Upper lobe of right lung (tissue), 1 donor: Measurements from ENCODE around the gene MYO1E. TPM values are rescaled to one million over a fixed set of nuclear protein-coding genes. Genes with fewer than 3 reads are reported as not detected.
A peak's percentile ranks its signal among the peaks of the same experiment; 100 is the strongest.
"Not testable (repeated sequence)": the region's sequence is repeated elsewhere in the genome, so short reads cannot be mapped to it uniquely, and the experiment has no call there.

ENCODE experiments used
- ATAC-seq: fragments of 200-7000 bp; cut with Tn5 transposase; one replicate; pipeline ENCODE4 v1.9.1; 2020; ENCODE audit warnings: mild to moderate bottlenecking, moderate library complexity
- DNase-seq: peaks from one replicate; pipeline ENCODE4 v3.0.0-alpha.2; 2020
- H3K27ac ChIP-seq: fragments of 200-600 bp; one replicate; pipeline ENCODE4 v1.8.0; 2022
- H3K27me3 ChIP-seq: fragments of 200-600 bp; one replicate; pipeline ENCODE4 v1.8.0; 2022; ENCODE audit warnings: mild to moderate bottlenecking
- H3K36me3 ChIP-seq: fragments of 200-600 bp; one replicate; pipeline ENCODE4 v1.8.0; 2022
- H3K4me1 ChIP-seq: fragments of 200-600 bp; one replicate; pipeline ENCODE4 v1.8.0; 2022
- H3K4me3 ChIP-seq: fragments of 200-600 bp; one replicate; pipeline ENCODE4 v1.8.0; 2022; ENCODE audit warnings: mild to moderate bottlenecking
- H3K9me3 ChIP-seq: fragments of 200-600 bp; one replicate; pipeline ENCODE4 v1.8.0; 2022
- CTCF ChIP-seq: fragments of 200-600 bp; IDR thresholded peaks from one replicate; pipeline ENCODE4 v1.8.0; 2022; ENCODE audit warnings: antibody characterized with exemption
- intact Hi-C: fragments of 100-400 bp; cut with DNase I; formaldehyde crosslinking; loops from one replicate; pipeline ENCODE4 v1.11.0; 2022
- total RNA-seq: library from RNA; stranded (reverse); fragmentation: NEBNext Ultra II Directional; extraction: Animal tissue kit (Norgen Biotek cat#: 25700); gene quantifications from one replicate; pipeline ENCODE4 v1.2.1, GENCODE V29; 2021
- donor health status: DM: no; HTN: yes; CAD: no; lungs with severe emphysema.

Gene MYO1E
- total RNA-seq, 1 donor from 2014 or later: 98.4 TPM

- intact Hi-C loops: no loop called here
- TF ChIP-seq CTCF: no peak
- Histone ChIP-seq H3K9me3 (no peaks in the 10 kb centered on the region), H3K4me1 (peaks cover 10% of the 10 kb centered on the region), H3K36me3 (no peaks in the 10 kb centered on the region), H3K4me3 (no peak overlapping the region), H3K27me3 (no peaks in the 10 kb centered on the region), H3K27ac (no peak overlapping the region)
- no peak for DNase-seq
- ATAC-seq: no peak
Observed at GRCh38 chr15:59396679-59397078, 24.0 kb upstream of the MYO1E start.

GRCh38 chr15:59396211-59396610 is 23.5 kb upstream of the MYO1E start:
- Histone ChIP-seq H3K9me3 (no peaks in the 10 kb centered on the region), H3K27ac (no peak overlapping the region), H3K4me1 (peaks cover 7% of the 10 kb centered on the region), H3K4me3 (no peak overlapping the region), H3K36me3 (no peaks in the 10 kb centered on the region), H3K27me3 (no peaks in the 10 kb centered on the region)
- DNase-seq (no peak), ATAC-seq (no peak)
- intact Hi-C loops: no loop called here
- no peak for TF ChIP-seq CTCF

DNA sequence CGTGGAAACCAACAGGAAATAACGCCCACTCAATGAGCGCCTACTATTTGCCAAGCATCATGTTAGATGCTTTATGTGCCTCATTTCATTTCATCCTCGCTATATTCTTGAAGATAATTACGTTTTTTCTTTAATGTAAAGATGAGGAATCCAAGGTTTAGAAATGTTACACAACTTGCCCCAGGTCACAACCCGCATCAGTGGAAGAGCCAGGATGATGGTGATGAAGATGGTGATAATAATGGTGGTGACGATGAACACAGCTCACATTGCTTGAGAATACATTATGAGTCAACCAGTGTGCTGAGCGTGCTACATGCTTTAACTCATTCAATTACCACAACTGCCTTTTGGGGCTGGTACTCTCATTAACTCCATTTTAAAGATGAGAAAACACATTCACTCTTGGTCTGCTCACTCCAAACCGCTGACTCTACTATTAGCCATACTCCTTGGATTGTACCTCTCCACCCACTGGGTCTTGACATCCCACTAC is 21.5 kb upstream of the MYO1E start:
- no peak for TF ChIP-seq CTCF
- Histone ChIP-seq H3K4me1 (peaks cover 6% of the 10 kb centered on the region), H3K27ac (no peak overlapping the region), H3K36me3 (no peaks in the 10 kb centered on the region), H3K9me3 (no peaks in the 10 kb centered on the region), H3K4me3 (no peak overlapping the region), H3K27me3 (no peaks in the 10 kb centered on the region)
- no peak for ATAC-seq
- no peak for DNase-seq
- intact Hi-C loops: no loop called here

GRCh38 chr15:59392299-59392698 is 19.6 kb upstream of the MYO1E start:
- no peaks in the 10 kb centered on the region for H3K4me1 ChIP-seq
- H3K4me3 ChIP-seq: no peak overlapping the region
- H3K36me3 ChIP-seq: no peaks in the 10 kb centered on the region
- no peak overlapping the region for H3K27ac ChIP-seq
- H3K27me3 ChIP-seq: no peaks in the 10 kb centered on the region
- no peak for TF ChIP-seq CTCF
- ATAC-seq: no peak
- intact Hi-C loops: no loop called here
- no peak for DNase-seq
- no peaks in the 10 kb centered on the region for H3K9me3 ChIP-seq

DNA sequence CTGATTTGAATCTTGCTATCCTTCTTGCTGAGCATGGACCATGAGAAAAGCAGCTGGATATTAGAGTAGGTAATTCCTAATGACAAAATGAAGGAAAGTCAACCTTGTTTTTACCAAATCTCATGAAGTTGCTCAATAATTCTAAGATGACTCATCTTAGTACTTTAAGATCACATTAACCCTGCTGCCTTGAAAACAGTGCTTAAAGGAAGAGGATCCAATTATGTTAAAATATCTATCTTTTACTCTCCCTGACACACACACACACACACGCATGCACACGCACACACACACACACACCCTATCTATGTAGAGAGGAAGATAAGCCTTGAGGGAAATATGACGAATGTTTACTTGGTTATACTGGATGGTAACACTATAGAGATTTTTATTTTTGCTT is 16.0 kb upstream of the MYO1E start:
- no peak for TF ChIP-seq CTCF
- Histone ChIP-seq H3K27me3 (no peaks in the 10 kb centered on the region), H3K4me3 (no peak overlapping the region), H3K4me1 (no peaks in the 10 kb centered on the region), H3K36me3 (no peaks in the 10 kb centered on the region), H3K27ac (no peak overlapping the region), H3K9me3 (no peaks in the 10 kb centered on the region)
- ATAC-seq (peak; percentile 41), DNase-seq (no peak)
- intact Hi-C loops: no loop called here

DNA sequence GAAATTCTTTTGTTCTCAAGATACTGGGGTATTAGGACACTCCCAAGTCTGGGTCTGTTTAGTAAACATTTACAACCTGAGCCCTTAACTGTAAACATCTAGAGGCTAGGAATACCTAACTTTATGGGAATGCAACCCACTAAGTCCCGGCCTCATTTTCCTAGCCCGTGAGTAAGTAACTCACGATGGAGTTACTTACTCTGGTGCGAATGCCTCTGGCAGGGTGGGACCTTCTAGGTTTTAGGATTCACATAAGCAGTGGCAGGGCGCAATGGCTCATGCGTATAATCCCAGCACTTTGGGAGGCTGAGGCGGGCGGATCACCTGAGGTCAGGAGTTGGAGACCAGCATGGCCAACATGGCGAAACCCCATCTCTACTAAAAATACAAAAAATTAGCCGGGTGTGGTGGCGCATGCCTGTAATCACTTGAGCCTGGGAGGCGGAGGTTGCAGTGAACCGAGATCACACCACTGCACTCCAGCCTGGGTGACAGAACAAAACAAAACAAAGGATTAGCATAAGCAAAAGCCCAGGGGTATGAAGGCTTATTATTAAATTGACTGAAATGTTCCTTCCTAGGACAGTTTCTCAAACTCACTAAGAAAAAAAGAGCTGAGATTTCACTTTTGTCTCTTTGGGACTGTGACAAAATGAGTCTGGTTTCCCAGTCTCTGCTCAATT is 14.7 kb upstream of the MYO1E start:
- H3K4me3 ChIP-seq, H3K4me1 ChIP-seq, H3K27me3 ChIP-seq, ATAC-seq, intact Hi-C loops, H3K27ac ChIP-seq, H3K36me3 ChIP-seq, H3K9me3 ChIP-seq, DNase-seq: not testable (repeated sequence)
